Amygdala (tissue), 56 donors: ENCODE measurements around the gene PLCH1.

Source experiments
- DNase-seq, 56 donors: peaks; one replicate each; lab custom pipeline; 2025; lab: John Stamatoyannopoulos, UW

The PLCH1 gene

GRCh38 chr3:155435821-155436220 lies 309.1 kb downstream of the PLCH1 start:
- no peak for DNase-seq

GRCh38 chr3:155431856-155432570 lies 312.9 kb downstream of the PLCH1 start:
- DNase-seq = no peak

- DNase-seq = no peak
Measured at GRCh38 chr3:155428563-155428962, 316.3 kb downstream of the PLCH1 start.

- DNase-seq = no peak
Measured at GRCh38 chr3:155426524-155427230, 318.2 kb downstream of the PLCH1 start.

- no peak for DNase-seq
Measured at GRCh38 chr3:155425396-155425795, 319.5 kb downstream of the PLCH1 start.

GRCh38 chr3:155424323-155424710 lies 320.6 kb downstream of the PLCH1 start:
- DNase-seq = no peak

- no peak for DNase-seq
Measured at GRCh38 chr3:155423526-155424322, 321.1 kb downstream of the PLCH1 start.

GRCh38 chr3:155420881-155421486 lies 323.9 kb downstream of the PLCH1 start:
- DNase-seq = no peak

GRCh38 chr3:155420406-155420805 lies 324.5 kb downstream of the PLCH1 start:
- DNase-seq = no peak

GRCh38 chr3:155418407-155418806 lies 326.5 kb downstream of the PLCH1 start:
- DNase-seq = peak in 36 of 56 donors; percentile 0 to 53 (median 10)

GRCh38 chr3:155417119-155417517 lies 327.8 kb downstream of the PLCH1 start:
- DNase-seq = no peak

- DNase-seq = no peak
Measured at GRCh38 chr3:155416500-155417118, 328.3 kb downstream of the PLCH1 start.

- DNase-seq = no peak
Measured at GRCh38 chr3:155412904-155413303, 332.0 kb downstream of the PLCH1 start.

GRCh38 chr3:155411500-155412223 lies 333.2 kb downstream of the PLCH1 start:
- DNase-seq = no peak

GRCh38 chr3:155409336-155409735 lies 335.5 kb downstream of the PLCH1 start:
- DNase-seq = no peak

- DNase-seq = no peak
Measured at GRCh38 chr3:155407971-155408370, 336.9 kb downstream of the PLCH1 start.

GRCh38 chr3:155407331-155407730 lies 337.5 kb downstream of the PLCH1 start:
- no peak for DNase-seq

GRCh38 chr3:155404486-155404885 lies 340.4 kb downstream of the PLCH1 start:
- DNase-seq = no peak

- DNase-seq = no peak
Measured at GRCh38 chr3:155402656-155403055, 342.2 kb downstream of the PLCH1 start.

GRCh38 chr3:155398046-155398445 lies 346.8 kb downstream of the PLCH1 start:
- DNase-seq = no peak
